ENCODE data around the gene ENTPD7. TPM values are rescaled to one million over a fixed set of nuclear protein-coding genes. Genes with fewer than 3 reads are reported as not detected.
"Not testable (repeated sequence)": the region's sequence is repeated elsewhere in the genome, so short reads cannot be mapped to it uniquely, and the experiment has no call there.

The ENTPD7 gene
- total RNA-seq, 1 experiment from 2014 or later, result 7.4 TPM

DNA sequence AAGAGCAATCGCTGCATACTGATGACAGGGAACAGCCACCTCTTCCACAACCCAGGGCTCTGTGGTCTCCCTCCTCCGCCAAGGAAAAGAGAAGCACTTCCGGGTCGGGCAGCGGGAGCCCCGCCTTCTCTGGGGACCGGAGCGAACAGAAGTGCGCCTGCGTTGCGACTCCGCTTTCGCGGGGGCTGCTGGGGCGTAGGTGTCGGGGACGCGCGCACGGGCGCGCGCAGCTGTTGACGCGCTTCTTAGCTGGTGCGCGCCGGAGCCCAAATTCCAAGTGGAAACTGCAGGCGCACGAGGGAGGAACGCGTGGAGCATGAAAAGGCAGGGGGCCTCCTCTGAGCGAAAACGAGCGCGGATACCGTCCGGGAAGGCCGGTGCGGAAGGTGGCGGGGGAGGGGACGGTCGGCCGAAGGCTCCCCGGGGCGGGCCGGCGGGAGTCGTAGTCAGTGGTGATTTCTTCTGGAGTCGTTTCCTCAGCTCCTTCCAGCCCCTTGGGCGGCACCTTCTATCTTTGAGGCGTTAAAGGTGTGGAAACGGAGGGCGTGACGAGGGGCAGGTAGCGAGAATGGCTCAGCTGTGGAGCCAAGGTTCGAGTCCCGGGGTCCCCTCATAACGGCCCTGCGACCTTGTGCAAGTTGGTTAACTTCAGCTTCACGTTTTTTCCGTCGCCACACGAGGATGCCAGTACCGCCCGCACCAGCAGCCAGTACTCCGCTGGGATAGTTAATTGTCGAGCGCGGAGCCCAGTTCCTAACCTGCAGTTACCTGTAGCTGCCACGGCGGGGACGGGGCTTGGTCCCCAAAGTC, 72.9 kb downstream of the ENTPD7 start, which contains the start of the genes COX15 and CUTC:
Gene COX15, minus strand, starts transcription at position 95 of the 810 bp plus-strand sequence. Its CDS starts 78 bp downstream, at position 17.
Gene CUTC, plus strand, starts transcription at position 202 of the 810 bp plus-strand sequence. Its CDS starts 115 bp downstream, at position 317.
- Mint-ChIP-seq H3K4me1 (ENCODE audit: low read depth, unreplicated experiment) (peaks cover 16% of the 10 kb centered on the region), H3K27me3 (ENCODE audit: unreplicated experiment) (no peaks in the 10 kb centered on the region), H3K27ac (ENCODE audit: unreplicated experiment) (peak within 1 kb of the TSS; percentile 57), H3K4me3 (ENCODE audit: low read depth, unreplicated experiment) (peak within 1 kb of the TSS; percentile 86), H3K9me3 (ENCODE audit: low read depth, unreplicated experiment) (no peaks in the 10 kb centered on the region), H3K36me3 (ENCODE audit: insufficient read depth, unreplicated experiment) (peaks cover 36% of the 10 kb centered on the region)
- TF ChIP-seq, protein P1, sequence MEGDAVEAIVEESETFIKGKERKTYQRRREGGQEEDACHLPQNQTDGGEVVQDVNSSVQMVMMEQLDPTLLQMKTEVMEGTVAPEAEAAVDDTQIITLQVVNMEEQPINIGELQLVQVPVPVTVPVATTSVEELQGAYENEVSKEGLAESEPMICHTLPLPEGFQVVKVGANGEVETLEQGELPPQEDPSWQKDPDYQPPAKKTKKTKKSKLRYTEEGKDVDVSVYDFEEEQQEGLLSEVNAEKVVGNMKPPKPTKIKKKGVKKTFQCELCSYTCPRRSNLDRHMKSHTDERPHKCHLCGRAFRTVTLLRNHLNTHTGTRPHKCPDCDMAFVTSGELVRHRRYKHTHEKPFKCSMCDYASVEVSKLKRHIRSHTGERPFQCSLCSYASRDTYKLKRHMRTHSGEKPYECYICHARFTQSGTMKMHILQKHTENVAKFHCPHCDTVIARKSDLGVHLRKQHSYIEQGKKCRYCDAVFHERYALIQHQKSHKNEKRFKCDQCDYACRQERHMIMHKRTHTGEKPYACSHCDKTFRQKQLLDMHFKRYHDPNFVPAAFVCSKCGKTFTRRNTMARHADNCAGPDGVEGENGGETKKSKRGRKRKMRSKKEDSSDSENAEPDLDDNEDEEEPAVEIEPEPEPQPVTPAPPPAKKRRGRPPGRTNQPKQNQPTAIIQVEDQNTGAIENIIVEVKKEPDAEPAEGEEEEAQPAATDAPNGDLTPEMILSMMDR (IDR thresholded peaks at IDR 0.05; ENCODE audit: unreplicated experiment), result peak; percentile 37
- TSS peak; percentile 76 for BruUV-seq (replicated peaks)
- CTCF ChIA-PET, result interaction anchor here (0.6 to 1.1 kb wide), 4 partner anchors 12 to 113 kb away, joined by 3 to 5 read pairs (median 4); no protein-coding TSS in a partner anchor
- peak; percentile 93 for DNase-seq
- intact Hi-C loops (cut with micrococcal nuclease; ENCODE audit: unreplicated experiment), result loop anchor here (2.0 kb wide), 1 partner anchor 51 kb away; the partner anchor contains the start of gene ABCC2

DNA sequence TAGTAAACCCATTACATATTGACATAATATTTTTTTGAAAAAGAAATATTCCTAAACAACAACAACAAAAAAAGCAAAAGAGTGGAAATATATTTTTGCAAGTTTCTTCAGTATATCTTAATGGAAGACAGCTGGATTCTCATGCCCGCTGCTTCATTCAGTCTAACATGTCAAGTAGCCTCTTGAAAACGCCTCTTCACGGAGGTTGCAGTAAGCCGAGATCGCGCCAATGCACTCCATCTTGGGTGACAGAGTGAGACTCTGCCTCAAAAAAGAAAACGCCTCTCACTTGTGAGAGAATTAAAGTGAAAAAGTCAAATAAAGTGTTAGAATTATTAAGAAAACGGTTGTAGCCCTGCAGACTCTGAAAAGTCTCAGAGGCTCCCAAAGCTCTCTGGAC, 74.1 kb downstream of the ENTPD7 start:
- no peak overlapping the region for H3K27ac Mint-ChIP-seq (ENCODE audit: unreplicated experiment)
- CTCF ChIA-PET, result interaction anchor here (1.2 kb wide), 1 partner anchor 112 kb away, joined by 7 read pairs; no protein-coding TSS in a partner anchor
- intact Hi-C loops (cut with micrococcal nuclease; ENCODE audit: unreplicated experiment), result loop anchor here (2.0 kb wide), 1 partner anchor 49 kb away; the partner anchor contains the start of gene ABCC2
- H3K27me3 Mint-ChIP-seq (ENCODE audit: unreplicated experiment), result no peaks in the 10 kb centered on the region
- no peak for DNase-seq
- H3K4me3 Mint-ChIP-seq (ENCODE audit: low read depth, unreplicated experiment), result peak overlapping the region; percentile 86
- H3K36me3 Mint-ChIP-seq (ENCODE audit: insufficient read depth, unreplicated experiment), result peaks cover 30% of the 10 kb centered on the region
- TF ChIP-seq, protein P1 (IDR thresholded peaks at IDR 0.05; ENCODE audit: unreplicated experiment), result no peak
- no TSS peak for BruUV-seq (replicated peaks)
- H3K9me3 Mint-ChIP-seq (ENCODE audit: low read depth, unreplicated experiment), result no peaks in the 10 kb centered on the region
- peaks cover 16% of the 10 kb centered on the region for H3K4me1 Mint-ChIP-seq (ENCODE audit: low read depth, unreplicated experiment)

DNA sequence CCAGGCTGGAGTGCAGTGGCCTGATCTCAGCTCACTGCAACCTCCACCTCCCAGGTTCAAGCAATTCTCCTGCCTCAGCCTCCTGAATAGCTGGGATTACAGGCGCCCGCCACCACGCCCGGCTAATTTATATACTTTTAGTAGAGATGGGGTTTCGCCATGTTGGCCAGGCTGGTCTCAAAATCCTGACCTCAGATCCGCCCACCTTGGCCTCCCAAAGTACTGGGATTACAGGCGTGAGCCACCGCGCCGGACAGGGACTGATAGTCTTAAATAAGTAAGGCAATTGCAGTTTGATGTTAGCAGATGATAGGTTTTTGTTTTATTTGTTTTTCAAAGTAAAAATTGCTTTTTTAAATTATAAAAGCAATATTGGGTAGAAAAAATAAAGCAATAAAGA, 74.8 kb downstream of the ENTPD7 start:
- H3K27ac Mint-ChIP-seq (ENCODE audit: unreplicated experiment); H3K9me3 Mint-ChIP-seq (ENCODE audit: low read depth, unreplicated experiment); H3K27me3 Mint-ChIP-seq (ENCODE audit: unreplicated experiment); DNase-seq; intact Hi-C loops (cut with micrococcal nuclease; ENCODE audit: unreplicated experiment); BruUV-seq (replicated peaks): not testable (repeated sequence)
- peaks cover 16% of the 10 kb centered on the region for H3K4me1 Mint-ChIP-seq (ENCODE audit: low read depth, unreplicated experiment)
- H3K4me3 Mint-ChIP-seq (ENCODE audit: low read depth, unreplicated experiment), result peak overlapping the region; percentile 86
- peaks cover 29% of the 10 kb centered on the region for H3K36me3 Mint-ChIP-seq (ENCODE audit: insufficient read depth, unreplicated experiment)
- CTCF ChIA-PET, result interaction anchor here (0.7 to 1.2 kb wide), 2 partner anchors 112 to 301 kb away, joined by 4 to 7 read pairs; no protein-coding TSS in a partner anchor

DNA sequence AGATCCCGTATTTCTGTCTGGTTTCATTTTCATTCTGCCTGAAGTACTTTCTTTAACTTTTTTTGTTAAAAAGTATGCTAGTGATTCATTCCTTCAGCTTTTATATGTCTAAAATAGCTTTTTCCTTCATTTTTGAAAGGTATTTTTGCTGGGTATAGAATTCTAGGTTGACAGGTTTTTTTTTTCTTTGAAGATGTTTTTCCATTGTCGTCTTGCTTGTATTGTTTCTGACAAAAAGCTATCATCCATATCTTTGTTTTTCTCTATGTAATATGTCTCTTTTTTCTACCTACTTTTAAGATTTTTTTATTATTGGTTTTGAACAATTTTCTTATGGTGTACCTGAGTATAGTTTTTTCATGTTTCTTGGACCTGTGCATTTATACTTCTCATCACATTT, 81.0 kb downstream of the ENTPD7 start:
- Mint-ChIP-seq H3K36me3 (ENCODE audit: insufficient read depth, unreplicated experiment) (peaks cover 14% of the 10 kb centered on the region), H3K27ac (ENCODE audit: unreplicated experiment) (no peak overlapping the region), H3K4me3 (ENCODE audit: low read depth, unreplicated experiment) (no peak overlapping the region), H3K9me3 (ENCODE audit: low read depth, unreplicated experiment) (peaks cover 3% of the 10 kb centered on the region), H3K4me1 (ENCODE audit: low read depth, unreplicated experiment) (peaks cover 5% of the 10 kb centered on the region), H3K27me3 (ENCODE audit: unreplicated experiment) (no peaks in the 10 kb centered on the region)
- TF ChIP-seq, protein P1 (IDR thresholded peaks at IDR 0.05; ENCODE audit: unreplicated experiment), result no peak
- intact Hi-C loops (cut with micrococcal nuclease; ENCODE audit: unreplicated experiment), result no loop called here
- BruUV-seq (replicated peaks), result no TSS peak
- DNase-seq, result no peak
- CTCF ChIA-PET, result no interaction called here
